Liver (tissue), 9 donors: ENCODE data around the gene ADCY9. TPM values are rescaled to one million over a fixed set of nuclear protein-coding genes. Genes with fewer than 3 reads are reported as not detected.

Source experiments
- DNase-seq: peaks from one replicate; pipeline ENCODE4 v3.0.0-alpha.2; 2017; ENCODE audit warnings: low spot score
- H3K27ac ChIP-seq, 2 donors: one replicate each; pipeline ENCODE4 v1.7.0; 2013; ENCODE audit warnings: inconsistent platforms in 2 of 2, low read length in 2 of 2, control low read depth in 1 of 2, low read depth in 1 of 2, mild to moderate bottlenecking in 1 of 2
- H3K27me3 ChIP-seq, 4 donors: one replicate each; pipeline versions ENCODE4 v1.6.1 to v1.7.0; 2013; ENCODE audit warnings: low read length in 3 of 4, inconsistent platforms in 1 of 4, mild to moderate bottlenecking in 1 of 4, moderate library complexity in 1 of 4; ENCODE audit not compliant: control insufficient read depth in 4 of 4, insufficient read depth in 4 of 4
- H3K36me3 ChIP-seq, 4 donors: one replicate each; pipeline versions ENCODE4 v1.6.1 to v1.7.0; 2013; ENCODE audit warnings: low read length in 3 of 4, mild to moderate bottlenecking in 3 of 4, low read depth in 1 of 4, moderate library complexity in 1 of 4; ENCODE audit not compliant: control insufficient read depth in 4 of 4, insufficient read depth in 3 of 4
- H3K4me1 ChIP-seq, 4 donors: one replicate each; pipeline versions ENCODE4 v1.6.1 to v1.7.0; 2013; ENCODE audit warnings: low read length in 3 of 4, mild to moderate bottlenecking in 3 of 4, moderate library complexity in 1 of 4; ENCODE audit not compliant: control insufficient read depth in 4 of 4, insufficient read depth in 4 of 4
- H3K4me3 ChIP-seq, 3 donors: one replicate each; pipeline versions ENCODE4 v1.6.1 to v1.7.0; 2013; ENCODE audit warnings: low read length in 3 of 3, control low read depth in 1 of 3, low read depth in 1 of 3, mild to moderate bottlenecking in 1 of 3
- H3K9ac ChIP-seq, 2 donors: one replicate each; pipeline ENCODE4 v1.7.0; 2013; ENCODE audit warnings: low read length in 2 of 2, mild to moderate bottlenecking in 2 of 2, moderate library complexity in 2 of 2, control low read depth in 1 of 2, low read depth in 1 of 2
- H3K9me3 ChIP-seq, 4 donors: one replicate each; pipeline versions ENCODE4 v1.6.1 to v1.7.0; 2013; ENCODE audit warnings: low read length in 3 of 4; ENCODE audit not compliant: control insufficient read depth in 4 of 4
- ATF3 ChIP-seq: IDR thresholded peaks from 2 replicates; pipeline ENCODE4 v1.6.1; 2016; ENCODE audit warnings: antibody characterized with exemption
- CTCF ChIP-seq: fragments of 150-350 bp; IDR thresholded peaks from 2 replicates; pipeline ENCODE4 v1.5.1; 2017; ENCODE audit warnings: improper control_type of control experiment, low read depth, low read length; ENCODE audit not compliant: missing input control
- EGR1 ChIP-seq, 2 donors: IDR thresholded peaks; 2 replicates each; pipeline ENCODE4 v1.6.1; 2016 to 2018; ENCODE audit warnings: antibody characterized with exemption in 2 of 2, low read depth in 2 of 2
- FOXA1 ChIP-seq: IDR thresholded peaks from 2 replicates; pipeline ENCODE4 v1.6.1; 2016; ENCODE audit warnings: antibody characterized with exemption
- FOXA2 ChIP-seq: IDR thresholded peaks from 2 replicates; pipeline ENCODE4 v1.6.1; 2016; ENCODE audit warnings: antibody characterized with exemption
- GABPA ChIP-seq, 2 donors: IDR thresholded peaks in 1 of 2; conservative IDR thresholded peaks in 1 of 2; 2 replicates each; pipeline ENCODE4 v1.6.1; 2016; ENCODE audit warnings: antibody characterized with exemption in 2 of 2, mild to moderate bottlenecking in 1 of 2, moderate library complexity in 1 of 2
- HNF4A ChIP-seq, 2 donors: conservative IDR thresholded peaks; 2 replicates each; pipeline ENCODE4 v1.6.1; 2016; ENCODE audit warnings: antibody characterized with exemption in 2 of 2, mild to moderate bottlenecking in 2 of 2
- HNF4G ChIP-seq: IDR thresholded peaks from 2 replicates; pipeline ENCODE4 v1.6.1; 2016; ENCODE audit warnings: antibody characterized with exemption
- JUND ChIP-seq, 2 donors: IDR thresholded peaks; 2 replicates each; pipeline ENCODE4 v1.6.1; 2016; ENCODE audit warnings: antibody characterized with exemption in 2 of 2
- MAX ChIP-seq: IDR thresholded peaks from 2 replicates; pipeline ENCODE4 v1.6.1; 2016; ENCODE audit warnings: antibody characterized with exemption
- NR2F2 ChIP-seq: IDR thresholded peaks from 2 replicates; pipeline ENCODE4 v1.6.1; 2016; ENCODE audit warnings: antibody characterized with exemption
- RAD21 ChIP-seq, 2 donors: IDR thresholded peaks; 2 replicates each; pipeline ENCODE4 v1.6.1; 2016; ENCODE audit warnings: antibody characterized with exemption in 2 of 2, mild to moderate bottlenecking in 2 of 2
- REST ChIP-seq: IDR thresholded peaks from 2 replicates; pipeline ENCODE4 v1.6.1; 2016; ENCODE audit warnings: antibody characterized with exemption, mild to moderate bottlenecking
- RXRA ChIP-seq, 2 donors: IDR thresholded peaks; 2 replicates each; pipeline ENCODE4 v1.6.1; 2017 to 2018; ENCODE audit warnings: antibody characterized with exemption in 2 of 2, mild to moderate bottlenecking in 1 of 2
- SP1 ChIP-seq: IDR thresholded peaks from 2 replicates; pipeline ENCODE4 v1.6.1; 2018; ENCODE audit warnings: antibody characterized with exemption, mild to moderate bottlenecking
- TAF1 ChIP-seq: conservative IDR thresholded peaks from 2 replicates; pipeline ENCODE4 v1.6.1; 2016; ENCODE audit warnings: antibody characterized with exemption, mild to moderate bottlenecking
- YY1 ChIP-seq: IDR thresholded peaks from 2 replicates; pipeline ENCODE4 v1.6.1; 2016; ENCODE audit warnings: antibody characterized with exemption, mild to moderate bottlenecking
- WGBS: extraction: QIAGEN DNeasy Blood & Tissue Kit; methylation state at CpG from one replicate; pipeline ENCODE4 v1.1.7; 2013; 5-methylcytosine and 5-hydroxymethylcytosine counted together
- polyA plus RNA-seq, 2 donors: library from polyadenylated mRNA; stranded (reverse) in 1 of 2; unstranded in 1 of 2; fragments of 200-250 nt in 1 of 2; fragments of >200 nt in 1 of 2; fragmentation: Nextera tagmentation in 1 of 2; extraction: Ambion mirVana in 1 of 2; gene quantifications; one replicate each; pipeline versions ENCODE4 v1.2.1 to v1.2.3, GENCODE V29; 2013 to 2015
- total RNA-seq, 2 donors: library from RNA; depleted of rRNA; stranded (reverse); fragments of >200 nt; gene quantifications; one replicate each; pipeline ENCODE4 v1.2.3, GENCODE V29; 2014
- TF ChIP-seq, protein P1 (sequence below): IDR thresholded peaks from 2 replicates; pipeline ENCODE4 v1.6.1; 2016; ENCODE audit warnings: antibody characterized with exemption
- donor health status: healthy.
- donor health status: healthy.
- donor health status: healthy.
- donor health status: healthy.
- donor health status: healthy.

Gene ADCY9
- total and polyA plus RNA-seq, 4 donors = 3.6 to 25.1 (median 11.0) TPM

DNA sequence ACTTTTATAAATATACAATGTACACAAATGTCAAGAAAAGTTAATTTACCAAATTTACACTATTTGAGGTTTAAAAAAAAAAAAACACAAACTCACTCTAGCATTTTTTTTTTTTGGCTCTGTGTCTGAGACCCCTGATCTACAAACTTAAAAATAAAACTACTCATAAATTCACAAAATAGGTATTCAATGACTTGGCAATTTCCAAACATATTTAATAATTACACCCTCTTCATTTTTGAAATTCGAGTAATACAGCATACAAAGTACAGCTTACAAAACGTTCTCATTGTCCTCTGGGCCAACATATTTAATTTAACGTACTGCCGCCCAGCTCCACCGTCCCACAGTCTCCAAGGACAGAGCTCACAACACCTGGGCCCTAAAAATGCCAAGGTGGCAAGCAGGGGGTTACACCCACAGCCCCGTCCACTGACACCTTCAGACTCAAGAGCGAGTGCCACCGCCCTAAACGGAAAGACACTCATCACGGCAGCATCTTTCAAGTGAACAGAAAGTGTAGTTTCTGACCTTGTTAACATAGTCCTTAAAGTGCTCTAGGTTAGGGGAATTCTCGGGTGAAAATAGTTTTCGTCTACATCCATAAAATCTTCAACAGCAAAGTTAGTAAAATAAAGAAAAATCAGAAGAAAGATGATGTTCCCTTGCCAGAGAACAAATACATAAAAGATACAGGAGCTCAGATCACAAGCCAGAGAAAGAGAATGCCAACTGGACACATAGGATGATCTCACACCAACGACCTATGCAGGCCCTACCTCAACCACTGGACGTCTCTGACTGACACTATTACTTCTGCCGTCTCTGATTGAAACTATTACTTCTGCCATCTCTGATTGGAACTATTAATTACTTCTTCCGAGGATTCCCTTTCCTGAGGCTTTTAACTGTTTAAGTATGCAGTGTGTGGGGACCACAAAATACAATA is 4.2 kb downstream of the ADCY9 start (continued):
- no peak for TF ChIP-seq HNF4A (conservative IDR thresholded peaks at IDR 0.05)
- no peak for TF ChIP-seq FOXA1
- no peak for TF ChIP-seq JUND (IDR thresholded peaks at IDR 0.05)

- no peaks in the 10 kb centered on the region for H3K9me3 ChIP-seq
- 84% methylated on average over 14 of the region's 14 CpGs for WGBS
- no peak for DNase-seq
- TF ChIP-seq YY1 (no peak), RXRA (IDR thresholded peaks at IDR 0.05) (no peak), FOXA2 (no peak), EGR1 (IDR thresholded peaks at IDR 0.05; ENCODE audit: low read depth in 2 of 2) (no peak), NR2F2 (no peak), FOXA1 (no peak), HNF4A (conservative IDR thresholded peaks at IDR 0.05) (no peak), MAX (no peak), ATF3 (no peak), GABPA (IDR thresholded peaks at IDR 0.05 in 1 of 2, conservative IDR thresholded peaks at IDR 0.05 in 1 of 2) (no peak), JUND (IDR thresholded peaks at IDR 0.05) (no peak), TAF1 (no peak), CTCF (no peak), RAD21 (IDR thresholded peaks at IDR 0.05) (no peak), SP1 (no peak), REST (no peak), HNF4G (no peak)
- TF ChIP-seq, protein P1, sequence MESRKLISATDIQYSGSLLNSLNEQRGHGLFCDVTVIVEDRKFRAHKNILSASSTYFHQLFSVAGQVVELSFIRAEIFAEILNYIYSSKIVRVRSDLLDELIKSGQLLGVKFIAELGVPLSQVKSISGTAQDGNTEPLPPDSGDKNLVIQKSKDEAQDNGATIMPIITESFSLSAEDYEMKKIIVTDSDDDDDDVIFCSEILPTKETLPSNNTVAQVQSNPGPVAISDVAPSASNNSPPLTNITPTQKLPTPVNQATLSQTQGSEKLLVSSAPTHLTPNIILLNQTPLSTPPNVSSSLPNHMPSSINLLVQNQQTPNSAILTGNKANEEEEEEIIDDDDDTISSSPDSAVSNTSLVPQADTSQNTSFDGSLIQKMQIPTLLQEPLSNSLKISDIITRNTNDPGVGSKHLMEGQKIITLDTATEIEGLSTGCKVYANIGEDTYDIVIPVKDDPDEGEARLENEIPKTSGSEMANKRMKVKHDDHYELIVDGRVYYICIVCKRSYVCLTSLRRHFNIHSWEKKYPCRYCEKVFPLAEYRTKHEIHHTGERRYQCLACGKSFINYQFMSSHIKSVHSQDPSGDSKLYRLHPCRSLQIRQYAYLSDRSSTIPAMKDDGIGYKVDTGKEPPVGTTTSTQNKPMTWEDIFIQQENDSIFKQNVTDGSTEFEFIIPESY = no peak
- no peak overlapping the region for H3K27ac ChIP-seq
- H3K4me1 ChIP-seq = peaks cover 7 to 51% (median 38%) of the 10 kb centered on the region in 4 donors
- no peaks in the 10 kb centered on the region for H3K27me3 ChIP-seq
- H3K9ac ChIP-seq = no peak overlapping the region
- no peaks in the 10 kb centered on the region for H3K36me3 ChIP-seq
- H3K4me3 ChIP-seq = no peak overlapping the region
Measured at GRCh38 chr16:4110680-4111079, 5.6 kb downstream of the ADCY9 start.
